OCI-LY1 (cell line): ENCODE measurements around the gene PNLIPRP2.

ENCODE experiments used
- H2AFZ ChIP-seq: fragments of 200-600 bp; sonication (generic), shearing (Covaris generic); 2 replicates; pipeline ENCODE4 v1.6.0; 2014; ENCODE audit warnings: antibody characterized with exemption, mild to moderate bottlenecking, low read length
- H3F3A ChIP-seq: fragments of 200-600 bp; sonication (generic), shearing (Covaris generic); 2 replicates; pipeline ENCODE4 v1.6.0; 2014; ENCODE audit warnings: mild to moderate bottlenecking, antibody characterized with exemption, low read length, moderate library complexity; ENCODE audit not compliant: insufficient read depth
- H3K27ac ChIP-seq: fragments of 200-600 bp; sonication (generic); 2 replicates; pipeline ENCODE4 v1.5.1; 2014; ENCODE audit warnings: low read length, mixed run types, mild to moderate bottlenecking, low read depth; ENCODE audit not compliant: poor library complexity, severe bottlenecking
- H3K27me3 ChIP-seq: fragments of 200-600 bp; sonication (generic); 2 replicates; pipeline ENCODE4 v1.6.0; 2014; ENCODE audit warnings: antibody characterized with exemption, mild to moderate bottlenecking, low read length, moderate library complexity; ENCODE audit not compliant: insufficient read depth
- H3K36me3 ChIP-seq: fragments of 200-600 bp; sonication (generic); 2 replicates; pipeline ENCODE4 v1.6.1; 2014; ENCODE audit warnings: mild to moderate bottlenecking, antibody characterized with exemption, low read length, moderate library complexity, mixed read lengths; ENCODE audit not compliant: insufficient read depth
- H3K4me1 ChIP-seq: fragments of 200-600 bp; sonication (generic); 2 replicates; pipeline ENCODE4 v1.5.1; 2014; ENCODE audit warnings: mild to moderate bottlenecking, low read length, moderate library complexity; ENCODE audit not compliant: insufficient read depth, severe bottlenecking
- H3K4me2 ChIP-seq: fragments of 200-600 bp; sonication (generic), shearing (Covaris generic); 2 replicates; pipeline ENCODE4 v1.6.1; 2014; ENCODE audit warnings: low read length
- H3K4me3 ChIP-seq: fragments of 200-600 bp; sonication (generic); 2 replicates; pipeline ENCODE4 v1.5.1; 2014; ENCODE audit warnings: low read length, low read depth, mild to moderate bottlenecking, mixed read lengths; ENCODE audit not compliant: poor library complexity, severe bottlenecking
- H3K79me2 ChIP-seq: fragments of 200-600 bp; shearing (Covaris generic); 2 replicates; pipeline ENCODE4 v1.6.1; 2016; ENCODE audit warnings: mixed run types, low read length, mixed read lengths; ENCODE audit not compliant: insufficient read depth
- H3K9ac ChIP-seq: fragments of 200-600 bp; sonication (generic), shearing (Covaris generic); 2 replicates; pipeline ENCODE4 v1.6.1; 2014; ENCODE audit warnings: mild to moderate bottlenecking, low read length, mixed read lengths
- H3K9me2 ChIP-seq: fragments of 200-600 bp; sonication (generic), shearing (Covaris generic); 2 replicates; pipeline ENCODE4 v1.6.1; 2014; ENCODE audit warnings: low read depth, mild to moderate bottlenecking, low read length, mixed read lengths
- H3K9me3 ChIP-seq: fragments of 200-600 bp; shearing (Covaris generic); 2 replicates; pipeline ENCODE4 v1.6.1; 2014; ENCODE audit warnings: low read length, mixed read lengths
- H4K20me1 ChIP-seq: fragments of 200-600 bp; sonication (generic), shearing (Covaris generic); 2 replicates; pipeline ENCODE4 v1.6.0; 2016; ENCODE audit warnings: mild to moderate bottlenecking, low read length; ENCODE audit not compliant: insufficient read depth
- EZH2 ChIP-seq: fragments of 200-600 bp; sonication (generic), shearing (Covaris generic); IDR thresholded peaks from 2 replicates; pipeline ENCODE4 v1.8.0; 2017; ENCODE audit warnings: borderline replicate concordance, mixed run types, mild to moderate bottlenecking, antibody characterized with exemption, low read length, moderate library complexity, mixed read lengths
- TF ChIP-seq, protein P1 (sequence below): fragments of 200-600 bp; sonication (generic), shearing (Covaris generic); IDR thresholded peaks from 2 replicates; pipeline ENCODE4 v1.5.1; 2017; ENCODE audit warnings: mild to moderate bottlenecking, antibody characterized with exemption, low read length, moderate library complexity, mixed read lengths

PNLIPRP2 gene

DNA sequence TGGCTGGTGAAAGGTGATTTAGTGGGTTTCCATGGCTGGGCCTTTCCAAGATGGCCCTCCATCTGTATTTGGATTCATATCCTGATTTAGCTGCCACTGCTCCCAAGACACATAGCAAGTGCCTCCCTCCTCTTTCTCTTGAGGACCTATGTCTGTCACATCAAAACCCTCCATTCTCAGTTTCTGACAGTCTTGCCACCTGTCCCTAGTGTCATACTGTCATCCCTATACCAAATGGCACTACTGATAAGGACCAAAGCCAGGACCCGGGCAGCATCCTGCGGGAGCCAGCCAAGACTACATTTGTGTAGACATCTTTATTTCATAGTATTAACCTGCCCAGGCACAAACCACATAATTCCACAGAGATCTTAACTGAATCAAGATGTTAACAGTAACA is 34.8 kb downstream of the PNLIPRP2 start:
- H3K27me3 ChIP-seq = peaks cover 6% of the 10 kb centered on the region; the same call in 1 of the 2 replicates
- TF ChIP-seq EZH2 = no peak
- TF ChIP-seq, protein P1, sequence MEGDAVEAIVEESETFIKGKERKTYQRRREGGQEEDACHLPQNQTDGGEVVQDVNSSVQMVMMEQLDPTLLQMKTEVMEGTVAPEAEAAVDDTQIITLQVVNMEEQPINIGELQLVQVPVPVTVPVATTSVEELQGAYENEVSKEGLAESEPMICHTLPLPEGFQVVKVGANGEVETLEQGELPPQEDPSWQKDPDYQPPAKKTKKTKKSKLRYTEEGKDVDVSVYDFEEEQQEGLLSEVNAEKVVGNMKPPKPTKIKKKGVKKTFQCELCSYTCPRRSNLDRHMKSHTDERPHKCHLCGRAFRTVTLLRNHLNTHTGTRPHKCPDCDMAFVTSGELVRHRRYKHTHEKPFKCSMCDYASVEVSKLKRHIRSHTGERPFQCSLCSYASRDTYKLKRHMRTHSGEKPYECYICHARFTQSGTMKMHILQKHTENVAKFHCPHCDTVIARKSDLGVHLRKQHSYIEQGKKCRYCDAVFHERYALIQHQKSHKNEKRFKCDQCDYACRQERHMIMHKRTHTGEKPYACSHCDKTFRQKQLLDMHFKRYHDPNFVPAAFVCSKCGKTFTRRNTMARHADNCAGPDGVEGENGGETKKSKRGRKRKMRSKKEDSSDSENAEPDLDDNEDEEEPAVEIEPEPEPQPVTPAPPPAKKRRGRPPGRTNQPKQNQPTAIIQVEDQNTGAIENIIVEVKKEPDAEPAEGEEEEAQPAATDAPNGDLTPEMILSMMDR = no peak
- H4K20me1 ChIP-seq = no peaks in the 10 kb centered on the region
- H3K9me2 ChIP-seq = no peaks in the 10 kb centered on the region
- no peaks in the 10 kb centered on the region for H3F3A ChIP-seq
- H3K9me3 ChIP-seq = no peaks in the 10 kb centered on the region
- no peak overlapping the region for H3K4me3 ChIP-seq
- H3K36me3 ChIP-seq = no peaks in the 10 kb centered on the region
- H3K27ac ChIP-seq = no peak overlapping the region
- H3K4me2 ChIP-seq = no peak overlapping the region
- H2AFZ ChIP-seq = no peak overlapping the region
- no peak overlapping the region for H3K9ac ChIP-seq
- H3K79me2 ChIP-seq = no peaks in the 10 kb centered on the region
- H3K4me1 ChIP-seq = no peaks in the 10 kb centered on the region

DNA sequence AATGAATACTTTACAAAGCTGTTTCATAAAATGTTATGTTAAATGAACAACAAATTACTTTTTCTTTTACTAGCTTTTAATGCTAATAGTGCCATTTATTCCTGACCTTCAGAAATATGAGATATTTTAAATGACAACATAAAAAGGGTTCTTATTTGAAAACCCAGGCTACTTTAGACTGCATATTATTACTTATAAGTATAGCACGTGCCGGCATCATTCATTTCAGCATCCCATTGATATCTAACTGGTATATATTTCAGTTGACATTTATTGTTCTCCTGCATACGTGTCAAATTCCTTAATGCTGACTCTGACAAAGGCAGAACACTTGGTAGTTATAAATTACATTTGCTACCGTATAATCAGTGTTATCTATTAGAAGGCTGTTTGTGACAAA is 35.3 kb downstream of the PNLIPRP2 start:
- Histone ChIP-seq H3K4me3 (no peak overlapping the region), H4K20me1 (no peaks in the 10 kb centered on the region), H2AFZ (no peak overlapping the region), H3K36me3 (no peaks in the 10 kb centered on the region), H3K9me2 (no peaks in the 10 kb centered on the region), H3F3A (no peaks in the 10 kb centered on the region), H3K4me2 (no peak overlapping the region), H3K9me3 (no peaks in the 10 kb centered on the region), H3K9ac (no peak overlapping the region), H3K79me2 (no peaks in the 10 kb centered on the region), H3K27ac (no peak overlapping the region), H3K27me3 (peaks cover 6% of the 10 kb centered on the region; the same call in 1 of the 2 replicates), H3K4me1 (no peaks in the 10 kb centered on the region)
- no peak for TF ChIP-seq EZH2

DNA sequence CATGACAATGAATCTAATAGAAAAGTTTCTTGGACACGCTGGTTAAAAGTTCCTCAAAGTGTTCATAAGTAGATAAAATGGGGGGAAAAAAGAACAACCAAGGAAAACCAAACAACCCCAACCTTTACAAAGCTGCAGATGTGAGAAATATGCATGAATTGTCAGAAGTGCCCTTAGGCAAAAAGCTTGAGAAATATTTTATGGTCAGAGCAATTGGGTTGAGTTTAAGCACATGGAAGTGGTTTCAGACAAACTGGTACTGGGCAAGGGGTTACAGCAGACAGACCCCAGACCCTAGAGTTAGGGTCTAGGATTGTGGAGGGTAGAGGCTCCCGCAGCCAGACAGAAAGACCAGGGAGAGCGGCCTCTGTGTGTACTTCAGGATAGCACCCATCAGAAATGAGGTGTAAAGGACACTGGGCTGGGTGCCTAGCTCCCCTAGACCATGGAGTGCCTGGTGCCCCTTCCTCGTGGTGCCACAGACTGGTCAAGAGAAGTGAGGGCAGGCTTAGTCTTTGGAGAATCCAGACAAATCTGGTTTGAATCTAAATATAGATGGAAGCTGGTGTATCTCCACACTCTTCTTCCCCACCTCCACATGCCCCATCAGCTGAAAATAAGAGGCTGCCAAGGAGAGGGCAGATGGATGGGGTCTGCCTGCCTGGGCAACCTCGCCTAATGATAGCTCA is 37.3 kb downstream of the PNLIPRP2 start:
- Histone ChIP-seq H3K36me3 (no peaks in the 10 kb centered on the region), H3K4me3 (no peak overlapping the region), H3K9me2 (no peaks in the 10 kb centered on the region), H3K4me2 (no peak overlapping the region), H3F3A (no peaks in the 10 kb centered on the region), H3K79me2 (no peaks in the 10 kb centered on the region), H3K27me3 (peaks cover 6% of the 10 kb centered on the region; the same call in 1 of the 2 replicates), H3K9ac (no peak overlapping the region), H3K9me3 (no peaks in the 10 kb centered on the region), H3K27ac (no peak overlapping the region), H2AFZ (no peak overlapping the region), H4K20me1 (no peaks in the 10 kb centered on the region), H3K4me1 (no peaks in the 10 kb centered on the region)
- no peak for TF ChIP-seq EZH2
- TF ChIP-seq, protein P1 = no peak

DNA sequence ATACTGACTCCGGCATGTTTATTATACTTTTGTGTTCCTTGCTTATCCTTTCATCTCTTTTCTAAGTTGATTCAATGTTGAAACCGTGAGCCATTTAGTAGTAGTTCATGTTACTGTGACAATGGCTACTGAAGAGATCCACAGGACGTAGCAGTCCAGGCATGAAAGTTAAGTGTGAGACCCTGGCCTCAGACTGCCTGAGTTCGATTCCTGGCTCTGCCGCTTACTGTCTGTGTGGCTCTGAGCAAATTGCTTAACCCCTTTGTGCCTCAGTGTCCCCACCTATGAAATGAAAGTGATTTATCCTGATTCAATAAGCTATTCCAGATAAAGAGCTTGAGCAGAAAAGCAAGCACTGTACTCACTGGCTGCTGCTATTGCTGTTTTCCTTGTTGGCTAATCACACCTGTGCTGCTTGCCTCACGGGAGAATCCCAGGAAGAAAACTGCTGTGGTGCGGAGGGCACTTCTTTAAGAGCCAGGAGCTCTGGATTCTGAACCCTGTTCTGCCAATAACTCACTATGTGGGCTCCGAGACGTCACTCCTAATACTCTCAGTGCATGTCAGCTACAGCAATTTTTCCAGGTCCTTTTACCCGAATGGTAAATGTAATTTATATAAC is 38.4 kb downstream of the PNLIPRP2 start:
- Histone ChIP-seq H3K9me3 (no peaks in the 10 kb centered on the region), H3K9ac (no peak overlapping the region), H3K4me3 (no peak overlapping the region), H3K79me2 (no peaks in the 10 kb centered on the region), H3K4me1 (no peaks in the 10 kb centered on the region), H3K9me2 (no peaks in the 10 kb centered on the region), H3K4me2 (no peak overlapping the region), H3K27ac (no peak overlapping the region), H3K27me3 (peaks cover 6% of the 10 kb centered on the region; the same call in 1 of the 2 replicates), H3K36me3 (no peaks in the 10 kb centered on the region), H2AFZ (no peak overlapping the region), H4K20me1 (no peaks in the 10 kb centered on the region), H3F3A (no peaks in the 10 kb centered on the region)
- TF ChIP-seq, protein P1 = no peak
- no peak for TF ChIP-seq EZH2
